GM03348 (cell line): ENCODE data around the gene DHRS7C.
A peak's percentile ranks its signal among the peaks of the same experiment; 100 is the strongest.
"Not testable (repeated sequence)": the region's sequence is repeated elsewhere in the genome, so short reads cannot be mapped to it uniquely, and the experiment has no call there.

Experiments used
- DNase-seq: peaks from one replicate; pipeline ENCODE4 v3.0.0; 2012; ENCODE audit warnings: low spot score

DHRS7C gene

DNA sequence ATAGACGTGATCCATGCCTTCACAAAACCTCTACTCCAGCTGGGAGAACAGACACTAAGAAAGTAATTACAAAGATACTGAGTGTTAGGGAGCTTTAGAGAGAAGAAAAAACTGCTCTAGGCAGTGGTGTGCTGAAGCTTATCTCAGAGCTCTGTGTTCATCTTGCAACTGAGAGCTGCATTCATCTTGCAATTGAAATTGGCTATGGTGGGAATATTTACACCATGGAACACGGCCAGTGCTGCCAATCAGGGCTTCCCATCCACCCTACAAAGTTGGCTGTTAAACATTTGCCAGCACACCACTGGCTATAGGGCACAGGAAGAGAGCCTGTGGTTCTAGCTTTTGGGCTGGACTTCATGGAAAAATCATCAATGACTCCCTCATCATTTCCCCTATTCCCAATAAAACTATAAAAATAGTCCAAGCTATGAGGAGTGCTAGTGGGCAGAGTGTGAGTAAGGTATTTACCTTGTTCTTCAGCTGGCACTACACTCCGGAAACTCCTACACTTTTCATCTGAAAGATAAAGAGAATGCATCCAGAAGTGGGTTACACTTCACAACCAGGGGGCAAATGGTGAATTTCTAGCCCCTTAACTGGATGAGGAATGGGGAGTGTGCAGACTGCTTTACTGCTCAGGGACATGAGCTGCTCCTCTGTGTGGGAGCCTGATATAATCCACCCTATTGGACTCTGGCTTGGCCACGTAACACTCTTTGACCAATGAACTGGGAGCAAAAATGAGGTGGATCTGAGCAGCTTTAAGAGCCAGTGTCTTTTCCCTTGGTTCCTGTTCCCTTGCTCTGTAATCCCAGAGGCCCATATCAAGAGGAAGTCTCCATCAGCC is 18.9 kb upstream of the DHRS7C start:
- no peak for DNase-seq

GRCh38 chr17:9809409-9809808 is 18.0 kb upstream of the DHRS7C start:
- DNase-seq = no peak

- no peak for DNase-seq
These were observed 15.3 kb upstream of the DHRS7C start for GRCh38 chr17:9806699-9807098.

GRCh38 chr17:9805769-9806168 is 14.4 kb upstream of the DHRS7C start:
- no peak for DNase-seq

DNA sequence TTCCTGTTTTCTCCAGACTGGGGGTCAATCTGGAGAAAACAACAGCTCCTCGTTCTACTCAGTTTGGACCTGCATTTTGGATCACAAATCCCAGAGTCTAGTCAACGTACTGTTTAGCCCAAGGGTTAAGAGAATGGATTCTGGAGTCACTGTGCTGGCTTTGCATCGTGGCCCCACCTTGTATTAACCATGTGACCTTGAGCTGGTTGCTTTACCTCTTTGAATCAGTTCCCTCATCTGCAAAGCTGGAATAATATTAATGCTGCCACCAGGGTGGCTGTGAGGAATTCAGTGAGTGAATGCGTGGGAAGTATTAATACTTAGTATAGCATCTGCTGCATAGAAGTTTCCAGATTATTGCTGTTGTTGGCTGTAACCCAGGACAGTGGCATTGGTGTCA is 11.3 kb upstream of the DHRS7C start:
- DNase-seq = no peak

DNA sequence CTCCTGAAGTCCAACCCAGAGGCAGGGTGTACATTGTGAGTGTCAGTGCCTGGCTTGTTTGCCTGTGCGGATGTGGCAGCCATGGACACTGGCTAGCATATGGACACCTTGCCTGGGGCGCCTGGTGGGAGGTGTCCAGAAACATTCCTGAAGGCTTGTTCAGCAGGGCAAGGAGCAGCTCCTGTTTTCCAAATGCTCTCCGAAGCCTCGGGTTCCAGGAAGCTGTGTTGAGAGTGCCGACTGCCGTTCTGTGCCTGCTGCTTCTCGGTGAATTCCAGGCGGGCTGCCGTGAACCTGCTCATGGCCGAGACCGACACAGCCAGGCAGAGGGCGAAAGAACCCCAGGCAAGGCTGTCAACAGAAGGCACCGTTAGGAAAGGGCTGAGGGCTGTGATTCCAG is 10.9 kb upstream of the DHRS7C start:
- DNase-seq = peak; percentile 35

DNA sequence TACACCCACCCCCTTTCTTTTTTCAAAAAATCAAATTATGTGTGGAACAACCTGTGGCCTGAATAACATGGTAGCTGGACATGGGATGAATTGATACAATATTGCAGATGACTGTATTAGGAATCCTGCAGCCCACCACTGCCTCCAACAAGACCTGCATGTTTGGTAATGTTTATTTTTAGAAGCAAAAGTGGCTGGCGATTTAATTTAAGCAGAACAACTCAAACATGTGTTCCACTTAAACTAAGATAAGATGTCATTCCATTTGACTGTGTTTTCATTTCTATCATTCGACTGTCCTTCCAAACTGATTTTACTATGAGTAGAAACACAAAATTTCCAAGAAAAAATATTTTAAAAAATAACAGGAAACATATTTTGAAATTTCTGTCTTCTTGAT is 10.1 kb upstream of the DHRS7C start:
- no peak for DNase-seq

- no peak for DNase-seq
These were observed 7.3 kb upstream of the DHRS7C start for GRCh38 chr17:9798724-9799123.

DNA sequence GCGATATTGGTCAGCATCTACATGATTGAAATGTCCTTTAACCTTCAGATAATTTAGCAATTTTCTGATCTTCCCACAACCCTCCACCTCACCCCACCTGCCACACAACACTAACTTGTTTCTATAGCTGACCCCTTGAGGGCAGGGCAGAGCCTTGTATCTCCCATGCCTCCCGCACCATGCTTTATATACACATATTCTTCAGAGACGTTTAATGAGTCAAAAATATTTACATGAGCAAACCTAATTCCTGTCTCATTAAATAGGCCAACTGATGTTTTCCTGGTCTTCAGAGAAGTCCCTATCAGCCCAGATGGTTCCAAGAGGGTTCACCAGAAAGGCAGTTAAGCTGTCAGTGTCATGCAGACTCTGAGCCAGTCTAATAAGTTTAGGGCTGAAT is 6.6 kb upstream of the DHRS7C start:
- no peak for DNase-seq

DNA sequence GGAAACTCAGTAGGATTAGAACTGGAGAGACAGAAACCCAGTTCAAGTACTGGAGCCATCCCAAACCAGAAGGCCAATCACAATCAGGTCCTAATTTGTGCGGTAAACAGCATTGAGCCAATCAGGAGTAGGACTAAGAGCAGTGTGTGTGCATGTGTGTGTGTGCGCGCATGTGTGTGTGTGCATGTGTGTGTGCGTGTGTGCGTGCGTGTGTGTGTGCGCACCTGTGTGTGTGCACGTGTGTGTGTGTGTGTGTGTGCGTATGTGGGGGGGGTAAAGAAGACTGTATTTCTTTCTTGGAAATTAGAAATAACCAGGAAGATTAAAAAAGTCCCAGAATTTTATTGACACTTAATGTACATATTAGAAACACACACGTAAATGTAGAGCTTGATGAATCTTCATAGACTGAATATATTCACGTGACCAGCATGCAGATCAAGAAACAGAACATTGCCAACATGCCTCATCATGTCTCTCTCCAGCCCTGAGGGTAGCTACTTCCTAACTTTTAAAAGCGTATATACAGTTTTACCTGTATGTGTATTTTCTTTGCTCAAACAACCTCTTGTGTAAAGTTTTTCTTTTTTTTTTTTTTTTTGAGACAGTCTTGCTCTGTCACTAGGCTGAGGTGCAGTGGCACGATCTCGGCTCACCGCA is 919 bp upstream of the DHRS7C start:
- no peak for DNase-seq

GRCh38 chr17:9790316-9790715 is 1.1 kb downstream of the DHRS7C start:
- DNase-seq = no peak

DNA sequence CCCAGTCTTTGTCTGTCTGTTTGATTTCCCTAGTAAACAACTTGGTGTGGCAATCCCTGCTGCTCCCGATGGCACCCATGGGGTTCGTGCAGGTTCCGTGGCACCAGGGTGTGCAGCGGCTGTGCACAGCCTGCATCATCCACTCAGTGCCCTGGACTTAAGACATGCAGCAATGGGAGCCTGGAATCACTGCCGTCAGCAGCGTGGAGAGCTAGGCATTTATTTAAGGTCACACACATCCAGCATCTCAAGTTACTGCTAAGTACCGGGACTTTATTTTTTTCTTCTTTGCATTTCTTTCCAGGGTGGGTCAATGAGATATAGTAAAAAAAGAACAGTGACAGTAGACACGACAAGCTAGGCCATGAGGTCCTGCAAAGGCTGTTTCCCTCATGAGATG is 2.8 kb downstream of the DHRS7C start:
- no peak for DNase-seq

DNA sequence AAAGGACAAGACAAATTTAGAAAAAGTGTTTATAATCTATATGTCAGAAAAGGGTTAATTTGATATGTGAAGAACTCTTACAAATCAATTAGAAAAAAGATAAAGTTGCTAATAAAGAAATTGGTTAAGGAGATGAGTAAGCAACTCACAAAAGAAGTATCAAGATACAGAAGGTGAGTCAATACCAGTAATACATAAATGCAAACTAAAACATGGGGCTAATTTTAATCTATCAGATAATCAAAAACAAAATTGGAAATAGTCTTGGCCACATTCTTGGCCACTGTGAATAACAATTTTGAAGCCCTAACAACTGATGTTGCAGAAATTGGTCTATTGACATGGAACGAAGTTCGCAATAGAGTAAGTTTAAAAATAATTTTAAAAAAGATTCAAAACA is 6.8 kb downstream of the DHRS7C start:
- no peak for DNase-seq

DNA sequence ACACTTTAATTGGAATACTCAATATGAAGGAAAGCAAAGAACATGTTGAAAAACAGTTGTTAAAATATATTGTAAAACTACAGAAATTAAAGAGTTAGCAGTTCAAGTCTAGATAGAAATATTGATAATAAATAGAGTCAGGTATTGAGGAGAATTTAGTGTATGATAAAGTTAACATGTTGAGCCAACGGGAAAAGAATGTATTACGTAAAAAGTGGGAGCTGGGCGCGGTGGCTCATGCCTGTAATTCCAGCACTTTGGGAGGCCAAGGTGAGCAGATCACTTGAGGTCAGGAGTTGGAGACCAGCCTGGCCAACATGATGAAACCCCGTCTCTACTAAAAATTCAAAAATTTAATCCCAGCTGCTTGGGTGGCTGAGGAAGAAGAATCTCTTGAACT is 7.9 kb downstream of the DHRS7C start:
- not testable (repeated sequence) for DNase-seq

- DNase-seq = no peak
These were observed 8.3 kb downstream of the DHRS7C start for GRCh38 chr17:9783050-9783449.

DNA sequence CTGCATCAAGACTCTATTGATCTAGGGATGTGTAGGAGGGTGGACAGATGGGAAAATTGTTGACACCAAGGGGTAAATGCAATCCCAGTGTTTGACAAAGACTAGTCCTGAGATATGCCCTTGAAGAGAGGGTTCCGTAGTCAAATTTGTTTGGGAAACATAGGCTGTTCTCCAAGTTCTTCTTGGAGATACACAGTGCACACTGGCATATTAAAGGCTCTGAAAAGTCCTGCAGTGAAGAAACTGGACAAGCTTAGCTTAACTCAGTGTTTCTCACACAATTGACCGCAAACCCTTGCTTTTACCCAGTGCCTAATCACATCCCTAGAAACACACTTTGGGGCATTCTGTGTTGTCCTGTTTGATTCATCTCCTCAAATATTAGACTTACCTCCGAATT is 10.8 kb downstream of the DHRS7C start:
- DNase-seq = no peak

DNA sequence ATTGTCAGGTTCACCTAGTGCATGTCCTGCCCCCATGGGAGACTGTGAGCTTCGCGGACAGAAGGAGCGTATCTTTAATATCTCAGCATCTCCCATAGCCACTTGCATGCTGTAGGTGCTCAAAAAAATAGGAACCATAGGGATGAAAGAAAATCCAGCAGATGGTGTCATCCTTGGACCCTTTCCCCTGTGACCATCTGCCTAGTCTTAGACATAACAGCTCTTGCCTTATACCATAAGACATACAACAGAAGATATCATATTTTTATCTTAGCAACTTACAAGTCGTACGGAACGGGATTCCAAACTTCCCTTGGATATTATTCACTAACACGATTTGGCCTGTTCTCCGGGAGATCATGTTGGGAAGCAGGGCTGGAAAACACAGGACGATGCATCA is 14.5 kb downstream of the DHRS7C start:
- DNase-seq = no peak

GRCh38 chr17:9772658-9773057 is 18.7 kb downstream of the DHRS7C start:
- no peak for DNase-seq

GRCh38 chr17:9771465-9771864 is 19.9 kb downstream of the DHRS7C start:
- DNase-seq = no peak

GRCh38 chr17:9769036-9769695 is 22.2 kb downstream of the DHRS7C start:
- no peak for DNase-seq

DNA sequence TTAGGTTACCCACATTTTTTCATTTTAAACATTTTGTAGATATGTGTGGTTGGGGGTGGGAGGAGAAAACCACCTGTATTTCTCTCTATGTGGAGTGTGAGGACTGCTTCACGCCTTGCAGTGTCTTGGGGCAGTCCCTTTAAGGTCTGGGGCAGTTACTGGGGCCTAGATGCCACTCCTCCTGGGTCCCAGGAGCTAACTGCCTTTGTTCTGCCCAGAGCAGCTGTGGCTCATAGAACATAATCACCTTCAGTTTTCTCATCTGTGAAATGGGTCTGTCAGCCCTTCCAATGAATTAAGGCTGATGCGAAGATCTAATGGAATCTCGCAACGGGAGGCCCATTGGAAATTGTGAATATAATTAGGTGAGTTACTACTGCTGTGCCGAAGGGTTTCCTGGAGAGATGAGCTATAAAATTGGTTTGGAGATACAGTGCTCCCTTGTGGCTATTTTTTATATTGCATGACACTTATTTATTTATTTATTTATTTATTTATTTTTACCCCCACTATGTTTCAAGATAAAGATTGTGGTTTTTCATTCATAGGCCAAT is 22.9 kb downstream of the DHRS7C start:
- DNase-seq = peak; percentile 47

GRCh38 chr17:9767432-9767991 is 23.9 kb downstream of the DHRS7C start:
- no peak for DNase-seq

DNA sequence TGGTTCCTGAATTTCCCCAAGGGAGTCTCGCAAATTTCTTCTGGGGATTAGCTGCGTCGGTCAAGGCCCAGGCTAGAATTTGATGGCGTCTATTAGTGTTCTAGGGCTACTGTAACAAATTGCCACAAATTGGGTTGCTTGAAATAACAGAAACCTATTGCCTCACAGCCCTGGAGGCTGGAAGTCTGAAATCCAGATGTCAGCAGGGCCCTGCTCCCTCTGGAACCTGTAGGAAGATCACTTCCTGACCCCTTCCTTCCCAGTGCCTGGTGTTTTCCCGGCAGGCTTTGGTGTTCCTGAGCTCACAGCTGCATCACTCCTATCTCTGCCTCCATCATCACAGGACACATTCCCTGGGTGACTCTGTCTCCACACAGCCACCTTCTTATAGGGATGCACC is 24.4 kb downstream of the DHRS7C start:
- DNase-seq = no peak
